GM12891 (cell line): ENCODE data around the gene DDA1.

ENCODE experiments used
- PAX5 ChIP-seq: IDR thresholded peaks from 2 replicates; pipeline ENCODE4 v1.6.1; 2011; ENCODE audit warnings: low read length, moderate library complexity, mild to moderate bottlenecking; ENCODE audit not compliant: insufficient read depth, severe bottlenecking
- POLR2A ChIP-seq: IDR thresholded peaks from 2 replicates; pipeline ENCODE4 v1.6.1; 2011; ENCODE audit warnings: low read depth, low read length, control low read depth
- POLR2AphosphoS5 ChIP-seq: IDR thresholded peaks from 2 replicates; pipeline ENCODE4 v1.6.1; 2011; ENCODE audit warnings: low read depth, low read length, control low read depth
- TAF1 ChIP-seq: IDR thresholded peaks from 2 replicates; pipeline ENCODE4 v1.6.1; 2011; ENCODE audit warnings: low read depth, low read length, control low read depth

DNA sequence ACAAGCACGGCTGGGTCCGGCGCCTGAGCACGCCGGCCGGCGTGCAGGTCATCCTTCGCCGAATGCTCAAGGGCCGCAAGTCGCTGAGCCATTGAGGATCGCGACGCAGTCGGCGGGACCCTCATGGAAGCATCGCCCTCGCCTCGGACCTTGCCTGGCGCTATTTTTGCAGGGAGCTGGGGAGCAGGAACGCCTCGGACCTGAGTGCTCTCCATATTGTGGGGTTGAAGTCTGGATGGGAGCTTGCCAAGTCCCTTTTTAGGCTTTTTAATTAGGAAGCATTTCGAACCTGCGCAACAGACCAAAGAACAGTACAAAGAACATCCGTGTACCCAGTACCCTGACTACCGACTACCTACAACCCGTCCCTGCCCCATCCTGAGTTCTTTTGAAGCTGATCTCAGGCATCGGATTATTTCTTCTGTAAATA is 3.1 kb upstream of the DDA1 start:
- TF ChIP-seq POLR2A (no peak), POLR2AphosphoS5 (no peak), TAF1 (no peak), PAX5 (no peak)
